ENCODE measurements around the gene SIL1.

The SIL1 gene

DNA sequence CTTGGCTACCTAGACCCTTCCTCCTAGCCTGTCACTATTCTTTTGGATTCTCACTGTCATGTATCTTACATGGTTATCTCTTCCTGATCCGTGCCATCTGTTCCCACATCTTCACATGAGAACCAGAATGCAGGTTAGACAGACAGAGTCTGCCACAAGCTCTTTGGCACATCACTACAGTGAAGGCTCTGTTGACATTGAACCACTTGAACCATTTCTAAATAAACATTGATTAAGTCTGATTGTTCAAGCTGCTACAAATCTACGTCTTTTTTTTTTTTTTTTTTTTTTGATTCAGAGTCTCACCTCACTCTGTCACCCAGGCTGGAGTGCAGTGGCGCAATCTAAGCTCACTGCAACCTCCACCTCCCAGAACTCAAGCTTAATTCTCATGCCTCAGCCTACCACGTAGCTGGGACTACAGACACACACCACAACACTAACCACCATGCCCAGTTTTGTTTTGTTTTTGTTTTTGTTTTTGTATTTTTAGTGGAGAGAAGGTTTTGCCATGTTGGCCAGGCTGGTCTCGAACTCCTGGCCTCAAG lies 237.9 kb downstream of the SIL1 start:
- no peak for TF ChIP-seq CTCF (IDR thresholded peaks at IDR 0.05)

- no peak for TF ChIP-seq CTCF (IDR thresholded peaks at IDR 0.05)
Observed at GRCh38 chr5:138956801-138957200, 241.4 kb downstream of the SIL1 start.

DNA sequence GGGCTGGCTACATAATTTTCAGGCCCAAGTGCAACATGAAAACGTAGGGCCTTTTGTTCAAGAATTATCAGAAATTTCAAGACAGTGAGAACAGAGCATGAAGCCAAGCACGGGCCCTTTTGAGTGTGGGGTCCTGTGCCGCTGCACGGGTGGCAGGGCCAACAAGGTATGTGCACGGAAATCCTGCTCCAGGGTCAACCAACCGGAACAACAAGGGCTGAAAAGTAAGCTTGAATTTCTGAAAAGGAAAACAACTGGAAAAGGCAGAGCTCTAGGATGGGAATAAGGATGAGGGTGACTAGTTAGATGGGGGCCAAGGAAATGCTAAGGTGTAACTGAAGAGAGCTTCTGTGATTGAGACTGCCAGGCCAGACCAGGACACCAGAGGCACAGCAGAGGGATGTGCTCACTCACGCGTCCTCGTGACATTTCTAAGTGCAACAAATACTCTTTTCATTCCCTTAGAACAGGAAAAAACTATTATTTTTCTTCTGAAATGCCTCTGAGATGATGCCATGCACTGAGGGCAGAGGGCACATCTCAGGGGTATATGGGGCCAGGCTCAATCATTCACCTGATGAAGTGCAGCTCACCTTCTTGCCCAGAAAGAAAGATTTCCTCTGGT lies 242.4 kb downstream of the SIL1 start:
- TF ChIP-seq CTCF (IDR thresholded peaks at IDR 0.05): no peak

DNA sequence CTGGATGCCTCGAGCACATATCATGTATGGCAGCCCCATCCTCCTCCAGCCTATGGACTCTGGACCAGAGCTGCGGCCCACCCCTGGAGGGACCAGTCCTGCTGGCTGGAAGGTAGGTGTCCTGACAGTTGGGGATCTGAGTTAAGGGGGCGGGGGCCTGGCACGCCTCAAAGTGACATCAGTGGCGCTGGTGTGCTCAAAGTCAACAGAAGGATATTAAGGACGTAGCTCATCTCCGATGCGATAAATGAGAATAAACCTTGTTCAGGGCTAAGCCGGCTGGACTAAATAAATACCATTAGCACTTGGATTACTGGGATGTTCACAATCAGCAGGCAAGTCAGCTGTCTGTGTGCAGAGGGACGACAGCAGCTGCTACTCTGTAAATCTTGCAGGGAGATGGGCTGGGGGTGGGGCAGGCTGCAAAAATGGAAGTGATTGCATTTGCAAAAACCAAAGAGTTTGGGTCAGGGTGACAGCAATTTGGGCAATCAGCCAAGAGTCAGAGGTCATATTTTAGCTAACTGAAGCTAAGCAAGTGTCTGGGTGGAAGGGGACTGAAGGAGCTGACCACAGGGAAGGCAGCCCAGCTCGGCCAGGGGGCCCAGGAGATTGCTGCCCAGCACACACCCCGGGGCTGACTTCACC lies 243.0 kb downstream of the SIL1 start:
- no peak for TF ChIP-seq CTCF (IDR thresholded peaks at IDR 0.05)

- TF ChIP-seq CTCF (IDR thresholded peaks at IDR 0.05): no peak
Observed at GRCh38 chr5:138954257-138955012, 243.7 kb downstream of the SIL1 start.

- TF ChIP-seq CTCF (IDR thresholded peaks at IDR 0.05): no peak
Observed at GRCh38 chr5:138953387-138954256, 244.5 kb downstream of the SIL1 start.

GRCh38 chr5:138952962-138953361 lies 245.2 kb downstream of the SIL1 start:
- no peak for TF ChIP-seq CTCF (IDR thresholded peaks at IDR 0.05)

Measured in LNCAP (cell line).